Measurements from ENCODE around the gene EML2.
A peak's percentile ranks its signal among the peaks of the same experiment; 100 is the strongest.

The EML2 gene

DNA sequence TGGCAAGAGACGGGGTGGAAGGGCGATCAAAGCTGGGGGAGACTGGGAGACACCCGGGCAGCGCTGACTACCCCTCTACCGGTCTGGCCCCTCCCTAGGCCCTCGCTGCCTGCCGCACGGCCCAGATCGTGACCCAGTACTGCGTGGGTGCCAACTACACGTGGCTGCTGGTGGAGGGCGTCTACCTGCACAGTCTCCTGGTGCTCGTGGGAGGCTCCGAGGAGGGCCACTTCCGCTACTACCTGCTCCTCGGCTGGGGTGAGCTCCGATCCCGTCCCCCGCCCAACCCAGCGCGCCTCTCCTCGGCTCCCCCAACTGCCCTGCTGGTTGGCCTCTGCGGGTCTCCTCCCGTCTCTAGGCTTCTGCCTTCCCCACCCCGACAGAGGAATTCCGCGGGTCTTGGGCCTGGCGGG, 37.7 kb upstream of the EML2 start:
- ChIA-PET POLR2A (interaction anchor here (0.5 to 2.2 kb wide), 11 partner anchors 8 to 187 kb away, joined by 3 to 24 read pairs (median 4); partner anchors contain the start of genes QPCTL, SIX5 and SNRPD2), CTCF (interaction anchor here (0.6 to 11.3 kb wide), 9 partner anchors 9 to 203 kb away, joined by 3 to 121 read pairs (median 4); partner anchors contain the start of genes EML2, GIPR, QPCTL and SIX5)
- H3K27ac ChIP-seq (ENCODE audit: extremely low read depth, low read depth, low read length), result no peak overlapping the region
- H3K4me3 ChIP-seq (ENCODE audit: low read depth, low read length), result peak overlapping the region; percentile 6
- H3K9me3 ChIP-seq (ENCODE audit: control insufficient read depth, insufficient read depth, low read depth, low read length), result no peaks in the 10 kb centered on the region
- peaks cover 9% of the 10 kb centered on the region for H3K4me1 ChIP-seq (ENCODE audit: control insufficient read depth, insufficient read depth, low read length)
- TF ChIP-seq, protein P1, sequence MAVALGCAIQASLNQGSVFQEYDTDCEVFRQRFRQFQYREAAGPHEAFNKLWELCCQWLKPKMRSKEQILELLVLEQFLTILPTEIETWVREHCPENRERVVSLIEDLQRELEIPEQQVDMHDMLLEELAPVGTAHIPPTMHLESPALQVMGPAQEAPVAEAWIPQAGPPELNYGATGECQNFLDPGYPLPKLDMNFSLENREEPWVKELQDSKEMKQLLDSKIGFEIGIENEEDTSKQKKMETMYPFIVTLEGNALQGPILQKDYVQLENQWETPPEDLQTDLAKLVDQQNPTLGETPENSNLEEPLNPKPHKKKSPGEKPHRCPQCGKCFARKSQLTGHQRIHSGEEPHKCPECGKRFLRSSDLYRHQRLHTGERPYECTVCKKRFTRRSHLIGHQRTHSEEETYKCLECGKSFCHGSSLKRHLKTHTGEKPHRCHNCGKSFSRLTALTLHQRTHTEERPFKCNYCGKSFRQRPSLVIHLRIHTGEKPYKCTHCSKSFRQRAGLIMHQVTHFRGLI (tag by site-specific recombination; IDR thresholded peaks at IDR 0.05), result 0 out of 2 replicates have a peak, but pooled peaks have one; percentile 41
- no peak for TF ChIP-seq KLF8 (tag by site-specific recombination; IDR thresholded peaks at IDR 0.05)
- no peaks in the 10 kb centered on the region; a peak in 1 of 3 replicates for H3K36me3 ChIP-seq (ENCODE audit: control insufficient read depth in 2 of 2, insufficient read depth in 1 of 2, low read length in 2 of 2)

DNA sequence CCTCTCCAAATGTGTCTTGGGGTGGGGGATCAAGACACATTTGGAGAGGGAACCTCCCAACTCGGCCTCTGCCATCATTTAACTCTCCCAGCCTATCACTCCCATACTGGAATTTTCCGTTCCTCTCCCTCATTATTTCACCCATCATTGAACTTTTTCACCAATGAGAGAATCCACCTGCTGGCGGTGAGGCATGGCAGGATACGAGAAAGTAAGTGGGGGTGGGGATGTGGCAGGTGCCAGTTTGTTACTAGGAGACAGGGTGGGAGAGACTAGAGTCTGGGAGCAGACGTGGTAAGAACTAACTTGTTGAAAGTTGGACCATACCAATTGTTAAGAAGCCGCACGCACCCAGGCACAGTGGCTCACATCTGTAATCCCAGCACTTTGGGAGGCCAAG, 35.7 kb upstream of the EML2 start:
- Histone ChIP-seq H3K27ac (ENCODE audit: extremely low read depth, low read depth, low read length) (no peak overlapping the region), H3K36me3 (ENCODE audit: control insufficient read depth in 2 of 2, insufficient read depth in 1 of 2, low read length in 2 of 2) (no peaks in the 10 kb centered on the region; a peak in 1 of 3 replicates), H3K4me3 (ENCODE audit: low read depth, low read length) (no peak overlapping the region), H3K4me1 (ENCODE audit: control insufficient read depth, insufficient read depth, low read length) (peaks cover 7% of the 10 kb centered on the region), H3K9me3 (ENCODE audit: control insufficient read depth, insufficient read depth, low read depth, low read length) (no peaks in the 10 kb centered on the region)
- no peak for TF ChIP-seq ZNF146 (tag by site-specific recombination; IDR thresholded peaks at IDR 0.05)
- TF ChIP-seq SCRT1 (tag by site-specific recombination; IDR thresholded peaks at IDR 0.05; ENCODE audit: borderline replicate concordance), result 0 out of 2 replicates have a peak, but pooled peaks have one; percentile 11
- no peak for TF ChIP-seq ZNF654 (tag by site-specific recombination; IDR thresholded peaks at IDR 0.05; ENCODE audit: low read depth)
- TF ChIP-seq, protein P2, sequence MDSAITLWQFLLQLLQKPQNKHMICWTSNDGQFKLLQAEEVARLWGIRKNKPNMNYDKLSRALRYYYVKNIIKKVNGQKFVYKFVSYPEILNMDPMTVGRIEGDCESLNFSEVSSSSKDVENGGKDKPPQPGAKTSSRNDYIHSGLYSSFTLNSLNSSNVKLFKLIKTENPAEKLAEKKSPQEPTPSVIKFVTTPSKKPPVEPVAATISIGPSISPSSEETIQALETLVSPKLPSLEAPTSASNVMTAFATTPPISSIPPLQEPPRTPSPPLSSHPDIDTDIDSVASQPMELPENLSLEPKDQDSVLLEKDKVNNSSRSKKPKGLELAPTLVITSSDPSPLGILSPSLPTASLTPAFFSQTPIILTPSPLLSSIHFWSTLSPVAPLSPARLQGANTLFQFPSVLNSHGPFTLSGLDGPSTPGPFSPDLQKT (IDR thresholded peaks at IDR 0.05; ENCODE audit: borderline replicate concordance, low read depth, low read length), result no peak
- 0 out of 2 replicates have a peak, but pooled peaks have one; percentile 24 for TF ChIP-seq PRDM1 (tag by site-specific recombination; IDR thresholded peaks at IDR 0.05)
- TF ChIP-seq, protein P3, sequence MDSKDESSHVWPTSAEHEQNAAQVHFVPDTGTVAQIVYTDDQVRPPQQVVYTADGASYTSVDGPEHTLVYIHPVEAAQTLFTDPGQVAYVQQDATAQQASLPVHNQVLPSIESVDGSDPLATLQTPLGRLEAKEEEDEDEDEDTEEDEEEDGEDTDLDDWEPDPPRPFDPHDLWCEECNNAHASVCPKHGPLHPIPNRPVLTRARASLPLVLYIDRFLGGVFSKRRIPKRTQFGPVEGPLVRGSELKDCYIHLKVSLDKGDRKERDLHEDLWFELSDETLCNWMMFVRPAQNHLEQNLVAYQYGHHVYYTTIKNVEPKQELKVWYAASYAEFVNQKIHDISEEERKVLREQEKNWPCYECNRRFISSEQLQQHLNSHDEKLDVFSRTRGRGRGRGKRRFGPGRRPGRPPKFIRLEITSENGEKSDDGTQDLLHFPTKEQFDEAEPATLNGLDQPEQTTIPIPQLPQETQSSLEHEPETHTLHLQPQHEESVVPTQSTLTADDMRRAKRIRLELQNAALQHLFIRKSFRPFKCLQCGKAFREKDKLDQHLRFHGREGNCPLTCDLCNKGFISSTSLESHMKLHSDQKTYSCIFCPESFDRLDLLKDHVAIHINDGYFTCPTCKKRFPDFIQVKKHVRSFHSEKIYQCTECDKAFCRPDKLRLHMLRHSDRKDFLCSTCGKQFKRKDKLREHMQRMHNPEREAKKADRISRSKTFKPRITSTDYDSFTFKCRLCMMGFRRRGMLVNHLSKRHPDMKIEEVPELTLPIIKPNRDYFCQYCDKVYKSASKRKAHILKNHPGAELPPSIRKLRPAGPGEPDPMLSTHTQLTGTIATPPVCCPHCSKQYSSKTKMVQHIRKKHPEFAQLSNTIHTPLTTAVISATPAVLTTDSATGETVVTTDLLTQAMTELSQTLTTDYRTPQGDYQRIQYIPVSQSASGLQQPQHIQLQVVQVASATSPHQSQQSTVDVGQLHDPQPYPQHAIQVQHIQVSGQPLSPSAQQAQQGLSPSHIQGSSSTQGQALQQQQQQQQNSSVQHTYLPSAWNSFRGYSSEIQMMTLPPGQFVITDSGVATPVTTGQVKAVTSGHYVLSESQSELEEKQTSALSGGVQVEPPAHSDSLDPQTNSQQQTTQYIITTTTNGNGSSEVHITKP (tag by site-specific recombination; IDR thresholded peaks at IDR 0.05), result 0 out of 2 replicates have a peak, but pooled peaks have one; percentile 29
- ChIA-PET POLR2A (no interaction called here), CTCF (interaction anchor here (1.2 kb wide), 1 partner anchor 18 kb away, joined by 6 read pairs; the partner anchor contains the start of gene QPCTL)

DNA sequence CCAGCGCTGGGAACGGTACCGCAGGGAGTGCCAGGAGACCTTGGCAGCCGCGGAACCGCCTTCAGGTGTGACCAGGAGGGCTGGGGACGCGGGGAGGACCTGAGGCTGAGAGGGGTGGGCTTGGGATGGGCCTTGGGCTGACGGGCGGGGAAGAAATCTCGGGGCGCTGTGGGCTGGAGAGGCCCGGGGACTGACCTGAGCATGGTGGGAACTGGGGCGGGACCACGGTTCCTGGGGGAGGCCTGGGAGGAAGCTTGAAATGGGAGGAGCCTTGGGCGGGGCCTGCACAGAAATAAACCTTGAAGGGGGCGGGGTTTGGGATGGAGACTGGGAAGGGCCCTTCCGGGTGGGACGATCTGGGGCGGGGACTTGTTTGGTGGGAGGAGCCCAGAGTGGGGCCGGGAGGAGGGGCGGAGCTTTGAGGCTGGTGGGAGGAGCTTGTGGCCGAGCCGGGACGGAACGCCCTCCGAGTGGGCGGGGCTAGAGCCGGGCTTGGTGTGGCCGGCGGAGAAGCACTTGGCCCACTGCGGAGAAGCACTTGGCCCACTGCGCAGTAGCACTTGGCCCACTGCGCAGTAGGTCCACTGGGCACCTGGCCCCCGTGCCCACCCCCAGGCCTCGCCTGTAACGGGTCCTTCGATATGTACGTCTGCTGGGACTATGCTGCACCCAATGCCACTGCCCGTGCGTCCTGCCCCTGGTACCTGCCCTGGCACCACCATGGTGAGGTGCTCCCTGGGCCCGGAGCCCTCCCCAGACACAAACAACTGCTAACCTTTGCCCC, 31.7 kb upstream of the EML2 start:
- H3K4me3 ChIP-seq (ENCODE audit: low read depth, low read length), result no peak overlapping the region
- ChIA-PET POLR2A (interaction anchor here (0.6 to 1.0 kb wide), 5 partner anchors 9 to 45 kb away, joined by 3 to 6 read pairs (median 3); partner anchors contain the start of genes QPCTL and SNRPD2), CTCF (interaction anchor here (0.6 to 4.8 kb wide), 6 partner anchors 10 to 231 kb away, joined by 3 to 31 read pairs (median 4); no protein-coding TSS in a partner anchor)
- no peak for TF ChIP-seq ZNF266 (tag by site-specific recombination; IDR thresholded peaks at IDR 0.05; ENCODE audit: low read depth)
- no peak for TF ChIP-seq GLIS1 (tag by site-specific recombination; IDR thresholded peaks at IDR 0.05)
- no peak for TF ChIP-seq KLF1 (tag by site-specific recombination; IDR thresholded peaks at IDR 0.05)
- TF ChIP-seq ZNF785 (tag by site-specific recombination; IDR thresholded peaks at IDR 0.05), result no peak
- TF ChIP-seq ZNF155 (tag by site-specific recombination; IDR thresholded peaks at IDR 0.05), result no peak
- TF ChIP-seq, protein P4, sequence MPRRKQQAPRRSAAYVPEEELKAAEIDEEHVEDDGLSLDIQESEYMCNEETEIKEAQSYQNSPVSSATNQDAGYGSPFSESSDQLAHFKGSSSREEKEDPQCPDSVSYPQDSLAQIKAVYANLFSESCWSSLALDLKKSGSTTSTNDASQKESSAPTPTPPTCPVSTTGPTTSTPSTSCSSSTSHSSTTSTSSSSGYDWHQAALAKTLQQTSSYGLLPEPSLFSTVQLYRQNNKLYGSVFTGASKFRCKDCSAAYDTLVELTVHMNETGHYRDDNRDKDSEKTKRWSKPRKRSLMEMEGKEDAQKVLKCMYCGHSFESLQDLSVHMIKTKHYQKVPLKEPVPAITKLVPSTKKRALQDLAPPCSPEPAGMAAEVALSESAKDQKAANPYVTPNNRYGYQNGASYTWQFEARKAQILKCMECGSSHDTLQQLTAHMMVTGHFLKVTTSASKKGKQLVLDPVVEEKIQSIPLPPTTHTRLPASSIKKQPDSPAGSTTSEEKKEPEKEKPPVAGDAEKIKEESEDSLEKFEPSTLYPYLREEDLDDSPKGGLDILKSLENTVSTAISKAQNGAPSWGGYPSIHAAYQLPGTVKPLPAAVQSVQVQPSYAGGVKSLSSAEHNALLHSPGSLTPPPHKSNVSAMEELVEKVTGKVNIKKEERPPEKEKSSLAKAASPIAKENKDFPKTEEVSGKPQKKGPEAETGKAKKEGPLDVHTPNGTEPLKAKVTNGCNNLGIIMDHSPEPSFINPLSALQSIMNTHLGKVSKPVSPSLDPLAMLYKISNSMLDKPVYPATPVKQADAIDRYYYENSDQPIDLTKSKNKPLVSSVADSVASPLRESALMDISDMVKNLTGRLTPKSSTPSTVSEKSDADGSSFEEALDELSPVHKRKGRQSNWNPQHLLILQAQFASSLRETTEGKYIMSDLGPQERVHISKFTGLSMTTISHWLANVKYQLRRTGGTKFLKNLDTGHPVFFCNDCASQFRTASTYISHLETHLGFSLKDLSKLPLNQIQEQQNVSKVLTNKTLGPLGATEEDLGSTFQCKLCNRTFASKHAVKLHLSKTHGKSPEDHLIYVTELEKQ (tag by site-specific recombination; IDR thresholded peaks at IDR 0.05; ENCODE audit: borderline replicate concordance), result no peak
- TF ChIP-seq ZNF221 (tag by site-specific recombination; IDR thresholded peaks at IDR 0.05; ENCODE audit: borderline replicate concordance), result no peak
- no peak for TF ChIP-seq ZNF558 (tag by site-specific recombination; IDR thresholded peaks at IDR 0.05)
- TF ChIP-seq, protein P5, sequence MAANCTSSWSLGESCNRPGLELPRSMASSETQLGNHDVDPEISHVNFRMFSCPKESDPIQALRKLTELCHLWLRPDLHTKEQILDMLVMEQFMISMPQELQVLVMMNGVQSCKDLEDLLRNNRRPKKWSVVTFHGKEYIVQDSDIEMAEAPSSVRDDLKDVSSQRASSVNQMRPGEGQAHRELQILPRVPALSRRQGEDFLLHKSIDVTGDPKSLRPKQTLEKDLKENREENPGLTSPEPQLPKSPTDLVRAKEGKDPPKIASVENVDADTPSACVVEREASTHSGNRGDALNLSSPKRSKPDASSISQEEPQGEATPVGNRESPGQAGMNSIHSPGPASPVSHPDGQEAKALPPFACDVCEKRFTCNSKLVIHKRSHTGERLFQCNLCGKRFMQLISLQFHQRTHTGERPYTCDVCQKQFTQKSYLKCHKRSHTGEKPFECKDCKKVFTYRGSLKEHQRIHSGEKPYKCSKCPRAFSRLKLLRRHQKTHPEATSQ (tag by site-specific recombination; IDR thresholded peaks at IDR 0.05), result no peak

More for the DNA sequence above, 31.7 kb upstream of the EML2 start:
- Histone ChIP-seq H3K36me3 (ENCODE audit: control insufficient read depth in 2 of 2, insufficient read depth in 1 of 2, low read length in 2 of 2) (no peaks in the 10 kb centered on the region; a peak in 1 of 3 replicates), H3K4me1 (ENCODE audit: control insufficient read depth, insufficient read depth, low read length) (peaks cover 10% of the 10 kb centered on the region), H3K9me3 (ENCODE audit: control insufficient read depth, insufficient read depth, low read depth, low read length) (no peaks in the 10 kb centered on the region), H3K27ac (ENCODE audit: extremely low read depth, low read depth, low read length) (no peak overlapping the region)
